ACC112 (cell line): ENCODE data around the gene EBF3.

Experiments
- H2AFZ ChIP-seq: fragments of 200-600 bp; sonication (generic); one replicate; pipeline ENCODE4 v1.6.0; 2017; ENCODE audit warnings: antibody characterized with exemption, low read length; ENCODE audit not compliant: unreplicated experiment
- H3K27ac ChIP-seq: fragments of 200-600 bp; sonication (generic); 2 replicates; pipeline ENCODE4 v1.5.1; 2014; ENCODE audit warnings: low read depth, mild to moderate bottlenecking, antibody characterized with exemption, low read length, moderate library complexity
- H3K27me3 ChIP-seq: fragments of 200-600 bp; sonication (generic); 2 replicates; pipeline ENCODE4 v1.6.1; 2014; ENCODE audit warnings: mild to moderate bottlenecking, antibody characterized with exemption, low read length, moderate library complexity, mixed read lengths; ENCODE audit not compliant: insufficient read depth
- H3K36me3 ChIP-seq: fragments of 200-600 bp; sonication (generic); 2 replicates; pipeline ENCODE4 v1.6.1; 2016; ENCODE audit warnings: mild to moderate bottlenecking, antibody characterized with exemption, low read length, moderate library complexity, mixed read lengths; ENCODE audit not compliant: insufficient read depth
- H3K4me1 ChIP-seq: fragments of 200-600 bp; sonication (generic); one replicate; pipeline ENCODE4 v1.6.1; 2016; ENCODE audit warnings: low read length, mixed read lengths; ENCODE audit not compliant: insufficient read depth, unreplicated experiment, control insufficient read depth
- H3K4me3 ChIP-seq: fragments of 200-600 bp; sonication (generic); 2 replicates; pipeline ENCODE4 v1.5.1; 2014; ENCODE audit warnings: mild to moderate bottlenecking, low read depth, low read length
- H3K79me2 ChIP-seq: fragments of 200-600 bp; sonication (generic); one replicate; pipeline ENCODE4 v1.6.0; 2016; ENCODE audit warnings: low read length; ENCODE audit not compliant: control insufficient read depth, unreplicated experiment, insufficient read depth

The EBF3 gene

DNA sequence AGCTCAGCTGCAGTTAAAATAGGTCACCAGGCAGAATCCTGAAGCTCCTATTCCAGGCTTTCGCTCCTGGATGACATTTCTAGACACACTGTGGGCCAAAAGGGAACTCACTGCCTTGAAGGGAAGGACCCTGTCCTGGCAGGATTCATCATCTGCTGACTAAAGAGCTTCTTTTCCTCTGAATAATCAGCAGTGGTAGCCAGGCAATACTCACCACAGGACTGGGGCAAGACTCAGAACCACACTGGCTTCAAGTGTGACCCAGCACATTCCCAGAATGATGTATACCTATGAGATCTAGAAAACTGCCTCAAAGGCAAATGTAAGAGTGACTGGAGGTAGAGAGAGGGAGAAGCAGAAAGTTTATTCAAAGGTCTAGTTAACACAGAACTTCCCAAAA, 29.5 kb upstream of the EBF3 start:
- Histone ChIP-seq H3K36me3 (no peaks in the 10 kb centered on the region), H3K27ac (no peak overlapping the region), H3K27me3 (peaks cover 34% of the 10 kb centered on the region), H3K4me1 (peaks cover 3% of the 10 kb centered on the region), H2AFZ (no peak overlapping the region), H3K4me3 (no peak overlapping the region), H3K79me2 (no peaks in the 10 kb centered on the region)

DNA sequence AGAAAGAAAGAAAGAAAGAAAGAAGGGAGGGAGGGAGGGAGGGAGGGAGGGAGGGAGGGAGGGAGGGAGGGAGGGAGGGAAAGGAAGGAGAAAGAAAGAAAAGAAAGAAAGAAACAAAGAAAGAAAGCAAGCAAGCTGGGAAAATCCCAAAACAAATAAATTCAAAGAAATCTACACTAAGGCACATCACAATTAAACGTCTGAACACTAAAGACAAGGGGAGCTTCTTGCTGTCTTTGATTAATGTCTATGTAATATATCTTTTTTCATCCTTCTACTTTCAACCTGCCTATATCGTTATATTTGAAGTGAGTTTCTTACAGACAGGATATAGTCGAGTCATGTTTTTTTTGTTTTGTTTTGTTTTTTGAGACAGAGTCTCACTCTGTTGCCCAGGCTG, 28.3 kb upstream of the EBF3 start:
- H3K79me2 ChIP-seq: no peaks in the 10 kb centered on the region
- no peak overlapping the region for H2AFZ ChIP-seq
- peaks cover 27% of the 10 kb centered on the region for H3K27me3 ChIP-seq
- H3K4me3 ChIP-seq: no peak overlapping the region
- H3K27ac ChIP-seq: no peak overlapping the region
- peaks cover 3% of the 10 kb centered on the region for H3K4me1 ChIP-seq
- no peaks in the 10 kb centered on the region for H3K36me3 ChIP-seq

GRCh38 chr10:129982825-129983224, 18.8 kb upstream of the EBF3 start:
- no peaks in the 10 kb centered on the region for H3K36me3 ChIP-seq
- H3K4me3 ChIP-seq: no peak overlapping the region
- no peak overlapping the region for H2AFZ ChIP-seq

DNA sequence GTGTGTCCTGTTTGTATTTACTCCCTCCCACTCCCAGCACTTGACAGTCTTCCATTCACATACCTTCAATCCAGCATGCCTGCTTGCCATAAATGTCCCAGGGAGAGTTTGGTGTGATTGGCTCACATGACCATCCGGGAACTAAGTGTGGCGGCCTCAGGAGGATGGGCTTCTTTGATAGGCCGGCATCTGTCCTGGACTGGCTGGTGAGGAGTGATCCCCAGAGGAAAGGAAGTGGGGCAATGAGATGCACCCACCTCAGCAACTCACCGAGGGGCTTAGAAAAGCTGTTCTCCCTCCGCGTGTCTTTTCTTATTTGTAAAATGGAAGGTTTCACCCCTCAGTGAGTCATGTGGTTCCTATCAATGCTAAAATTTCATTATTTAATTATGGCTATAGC, 14.9 kb upstream of the EBF3 start:
- no peaks in the 10 kb centered on the region for H3K36me3 ChIP-seq
- no peaks in the 10 kb centered on the region for H3K4me1 ChIP-seq
- no peak overlapping the region for H3K27ac ChIP-seq
- no peak overlapping the region for H3K4me3 ChIP-seq
- no peak overlapping the region for H2AFZ ChIP-seq
- peaks cover 44% of the 10 kb centered on the region for H3K27me3 ChIP-seq
- no peaks in the 10 kb centered on the region for H3K79me2 ChIP-seq

More at GRCh38 chr10:129982825-129983224, 18.8 kb upstream of the EBF3 start:
- Histone ChIP-seq H3K4me1 (no peaks in the 10 kb centered on the region), H3K27me3 (peaks cover 24% of the 10 kb centered on the region), H3K79me2 (no peaks in the 10 kb centered on the region), H3K27ac (no peak overlapping the region)

- Histone ChIP-seq H3K4me1 (no peaks in the 10 kb centered on the region), H3K36me3 (no peaks in the 10 kb centered on the region), H3K27me3 (peaks cover 51% of the 10 kb centered on the region), H2AFZ (no peak overlapping the region), H3K79me2 (no peaks in the 10 kb centered on the region), H3K4me3 (no peak overlapping the region), H3K27ac (no peak overlapping the region)
These were observed 14.2 kb upstream of the EBF3 start for GRCh38 chr10:129978322-129978721.

GRCh38 chr10:129977794-129978193, 13.7 kb upstream of the EBF3 start:
- H3K27ac ChIP-seq: no peak overlapping the region
- no peak overlapping the region for H2AFZ ChIP-seq
- H3K79me2 ChIP-seq: no peaks in the 10 kb centered on the region
- H3K4me1 ChIP-seq: no peaks in the 10 kb centered on the region
- no peak overlapping the region for H3K4me3 ChIP-seq
- H3K27me3 ChIP-seq: peaks cover 53% of the 10 kb centered on the region
- no peaks in the 10 kb centered on the region for H3K36me3 ChIP-seq

DNA sequence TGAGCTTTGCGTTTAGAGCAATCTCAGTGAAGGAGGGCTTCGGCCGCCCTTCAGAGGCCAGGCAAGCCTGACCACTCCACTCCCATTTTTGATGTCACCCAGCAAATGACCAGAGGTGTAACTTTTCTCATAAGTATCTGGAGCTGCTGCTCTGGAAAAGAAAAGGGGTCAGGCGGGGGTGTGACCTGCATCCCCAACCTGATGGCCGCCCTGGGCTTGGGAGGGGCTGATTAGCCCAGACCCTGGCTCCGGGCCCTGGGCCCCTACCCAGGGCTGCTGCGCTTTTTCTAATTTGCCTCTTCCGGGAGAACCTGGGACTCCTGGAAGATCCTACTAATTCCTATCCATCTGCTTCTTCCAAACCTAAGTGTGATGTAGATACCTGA, 9.6 kb upstream of the EBF3 start:
- H3K27me3 ChIP-seq: peaks cover 73% of the 10 kb centered on the region
- peaks cover 4% of the 10 kb centered on the region for H3K4me1 ChIP-seq
- no peak overlapping the region for H3K27ac ChIP-seq
- no peak overlapping the region for H2AFZ ChIP-seq
- H3K36me3 ChIP-seq: no peaks in the 10 kb centered on the region
- H3K79me2 ChIP-seq: no peaks in the 10 kb centered on the region
- no peak overlapping the region for H3K4me3 ChIP-seq

DNA sequence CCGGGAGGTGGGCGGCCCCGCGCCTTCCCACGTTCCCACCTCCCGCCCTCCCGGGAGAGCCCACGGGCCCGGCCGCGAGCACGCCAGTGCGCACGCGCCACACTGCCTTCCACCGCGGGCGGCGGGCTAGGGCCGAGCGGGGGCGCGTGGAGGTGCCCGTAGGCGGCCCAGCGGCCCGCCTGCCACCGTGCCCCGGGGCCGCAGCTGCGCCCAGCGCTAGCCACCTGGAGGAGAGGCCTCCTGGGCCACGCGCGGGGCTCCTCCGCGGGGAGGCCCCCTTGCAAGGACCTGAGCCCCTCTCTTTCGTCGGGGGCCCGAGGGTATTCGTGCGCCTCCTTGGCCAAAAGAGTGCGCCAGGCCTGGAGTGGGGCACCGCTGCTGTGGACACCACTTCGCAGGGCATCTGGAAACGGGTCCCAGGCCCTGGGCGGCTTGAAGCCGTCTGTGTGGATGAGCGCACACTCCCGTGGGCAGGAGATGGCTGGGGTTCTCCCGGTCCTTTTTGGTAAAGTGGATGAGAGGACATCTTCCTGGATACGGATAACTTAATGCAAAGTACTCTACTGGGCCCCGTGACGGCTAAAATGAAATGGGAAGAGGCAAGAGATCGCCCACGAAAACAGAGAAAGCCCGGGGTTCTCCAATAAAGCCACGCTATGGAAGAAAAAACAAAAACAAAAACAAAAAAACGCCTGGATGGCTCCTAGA, 9.0 kb upstream of the EBF3 start:
- Histone ChIP-seq H3K4me3 (no peak overlapping the region), H3K27ac (no peak overlapping the region), H3K27me3 (peaks cover 73% of the 10 kb centered on the region), H3K36me3 (no peaks in the 10 kb centered on the region), H3K79me2 (no peaks in the 10 kb centered on the region), H2AFZ (no peak overlapping the region), H3K4me1 (peaks cover 4% of the 10 kb centered on the region)

GRCh38 chr10:129972145-129972965, 8.3 kb upstream of the EBF3 start:
- Histone ChIP-seq H3K4me3 (peak overlapping the region; percentile 61), H3K36me3 (no peaks in the 10 kb centered on the region), H3K79me2 (no peaks in the 10 kb centered on the region), H3K27ac (no peak overlapping the region), H2AFZ (peak overlapping the region; percentile 41), H3K27me3 (peaks cover 73% of the 10 kb centered on the region), H3K4me1 (peaks cover 4% of the 10 kb centered on the region)

GRCh38 chr10:129971381-129972144, 7.5 kb upstream of the EBF3 start:
- no peaks in the 10 kb centered on the region for H3K79me2 ChIP-seq
- H3K4me3 ChIP-seq: peak overlapping the region; percentile 72
- H2AFZ ChIP-seq: peak overlapping the region; percentile 57
- H3K27me3 ChIP-seq: peaks cover 75% of the 10 kb centered on the region
- H3K27ac ChIP-seq: no peak overlapping the region
- H3K36me3 ChIP-seq: no peaks in the 10 kb centered on the region
- peaks cover 4% of the 10 kb centered on the region for H3K4me1 ChIP-seq
